ENCODE results near the gene RXYLT1.

GRCh38 chr12:63849641-63850040, 69.9 kb downstream of the RXYLT1 start:
- TF ChIP-seq, protein P1, sequence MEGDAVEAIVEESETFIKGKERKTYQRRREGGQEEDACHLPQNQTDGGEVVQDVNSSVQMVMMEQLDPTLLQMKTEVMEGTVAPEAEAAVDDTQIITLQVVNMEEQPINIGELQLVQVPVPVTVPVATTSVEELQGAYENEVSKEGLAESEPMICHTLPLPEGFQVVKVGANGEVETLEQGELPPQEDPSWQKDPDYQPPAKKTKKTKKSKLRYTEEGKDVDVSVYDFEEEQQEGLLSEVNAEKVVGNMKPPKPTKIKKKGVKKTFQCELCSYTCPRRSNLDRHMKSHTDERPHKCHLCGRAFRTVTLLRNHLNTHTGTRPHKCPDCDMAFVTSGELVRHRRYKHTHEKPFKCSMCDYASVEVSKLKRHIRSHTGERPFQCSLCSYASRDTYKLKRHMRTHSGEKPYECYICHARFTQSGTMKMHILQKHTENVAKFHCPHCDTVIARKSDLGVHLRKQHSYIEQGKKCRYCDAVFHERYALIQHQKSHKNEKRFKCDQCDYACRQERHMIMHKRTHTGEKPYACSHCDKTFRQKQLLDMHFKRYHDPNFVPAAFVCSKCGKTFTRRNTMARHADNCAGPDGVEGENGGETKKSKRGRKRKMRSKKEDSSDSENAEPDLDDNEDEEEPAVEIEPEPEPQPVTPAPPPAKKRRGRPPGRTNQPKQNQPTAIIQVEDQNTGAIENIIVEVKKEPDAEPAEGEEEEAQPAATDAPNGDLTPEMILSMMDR (IDR thresholded peaks at IDR 0.05): no peak
- no peak for TF ChIP-seq POLR2A (IDR thresholded peaks at IDR 0.05)
